Measurements from ENCODE around the gene KMT2D. TPM values are rescaled to one million over a fixed set of nuclear protein-coding genes. Genes with fewer than 3 reads are reported as not detected.
A peak's percentile ranks its signal among the peaks of the same experiment; 100 is the strongest.

Gene KMT2D
- total and polyA plus RNA-seq, 2 experiments from 2014 or later, result 17.6 to 120 TPM

DNA sequence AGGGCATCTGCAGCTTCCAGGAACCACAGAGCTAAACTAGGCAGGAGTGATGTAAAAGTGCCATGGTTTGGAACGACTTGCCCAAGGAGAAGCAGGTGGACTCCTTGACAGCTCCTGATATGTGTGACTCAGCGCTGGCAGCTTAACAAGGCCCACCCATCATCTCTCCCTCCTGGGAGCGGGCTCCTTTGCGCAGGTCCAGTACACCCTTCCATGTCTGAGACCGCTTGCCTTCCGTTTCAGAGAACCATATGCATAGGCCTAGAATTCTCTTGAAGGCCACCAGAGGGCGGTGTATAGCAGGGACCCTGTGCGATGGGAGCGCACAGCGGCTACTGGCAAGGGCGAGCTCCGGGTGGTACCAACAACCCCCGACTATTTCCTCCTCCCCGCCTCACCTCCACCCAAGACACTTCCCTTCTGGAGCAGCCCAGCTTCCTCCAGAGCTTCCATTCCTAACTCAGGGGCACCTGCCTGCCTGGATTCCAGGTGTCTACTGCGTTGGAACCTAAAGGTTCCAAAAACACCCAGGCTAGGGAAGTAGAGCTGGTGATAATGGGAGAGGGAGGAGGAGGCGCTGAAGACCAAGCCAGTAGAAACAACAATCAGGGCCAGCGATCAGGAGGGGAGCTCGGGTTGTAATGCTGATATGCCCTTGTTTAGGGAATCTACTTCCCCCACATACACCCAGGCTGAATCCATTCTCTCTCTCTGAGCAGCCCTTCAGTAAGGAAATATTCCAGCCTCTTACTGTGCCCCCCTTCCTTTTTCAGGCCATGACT, 27.7 kb upstream of the KMT2D start (continued):
- TF ChIP-seq, protein P1, sequence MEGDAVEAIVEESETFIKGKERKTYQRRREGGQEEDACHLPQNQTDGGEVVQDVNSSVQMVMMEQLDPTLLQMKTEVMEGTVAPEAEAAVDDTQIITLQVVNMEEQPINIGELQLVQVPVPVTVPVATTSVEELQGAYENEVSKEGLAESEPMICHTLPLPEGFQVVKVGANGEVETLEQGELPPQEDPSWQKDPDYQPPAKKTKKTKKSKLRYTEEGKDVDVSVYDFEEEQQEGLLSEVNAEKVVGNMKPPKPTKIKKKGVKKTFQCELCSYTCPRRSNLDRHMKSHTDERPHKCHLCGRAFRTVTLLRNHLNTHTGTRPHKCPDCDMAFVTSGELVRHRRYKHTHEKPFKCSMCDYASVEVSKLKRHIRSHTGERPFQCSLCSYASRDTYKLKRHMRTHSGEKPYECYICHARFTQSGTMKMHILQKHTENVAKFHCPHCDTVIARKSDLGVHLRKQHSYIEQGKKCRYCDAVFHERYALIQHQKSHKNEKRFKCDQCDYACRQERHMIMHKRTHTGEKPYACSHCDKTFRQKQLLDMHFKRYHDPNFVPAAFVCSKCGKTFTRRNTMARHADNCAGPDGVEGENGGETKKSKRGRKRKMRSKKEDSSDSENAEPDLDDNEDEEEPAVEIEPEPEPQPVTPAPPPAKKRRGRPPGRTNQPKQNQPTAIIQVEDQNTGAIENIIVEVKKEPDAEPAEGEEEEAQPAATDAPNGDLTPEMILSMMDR (conservative IDR thresholded peaks at IDR 0.05; ENCODE audit: low read depth in 2 of 2), result peak; percentile 84 to 96
- no peak for TF ChIP-seq STAT1 (IDR thresholded peaks at IDR 0.05; ENCODE audit: unreplicated experiment)
- TF ChIP-seq EZH2phosphoT487 (IDR thresholded peaks at IDR 0.05; ENCODE audit: unreplicated experiment), result no peak
- no peak for TF ChIP-seq NANOG (IDR thresholded peaks at IDR 0.05; ENCODE audit: borderline replicate concordance)
- TF ChIP-seq ZNF114 (CRISPR knock-in tag; IDR thresholded peaks at IDR 0.05), result no peak
- no peak for TF ChIP-seq JUNB (IDR thresholded peaks at IDR 0.05; ENCODE audit: unreplicated experiment)
- TF ChIP-seq CREB1 (CRISPR knock-in tag; IDR thresholded peaks at IDR 0.05; ENCODE audit: low read depth), result no peak
- TF ChIP-seq, protein P2, sequence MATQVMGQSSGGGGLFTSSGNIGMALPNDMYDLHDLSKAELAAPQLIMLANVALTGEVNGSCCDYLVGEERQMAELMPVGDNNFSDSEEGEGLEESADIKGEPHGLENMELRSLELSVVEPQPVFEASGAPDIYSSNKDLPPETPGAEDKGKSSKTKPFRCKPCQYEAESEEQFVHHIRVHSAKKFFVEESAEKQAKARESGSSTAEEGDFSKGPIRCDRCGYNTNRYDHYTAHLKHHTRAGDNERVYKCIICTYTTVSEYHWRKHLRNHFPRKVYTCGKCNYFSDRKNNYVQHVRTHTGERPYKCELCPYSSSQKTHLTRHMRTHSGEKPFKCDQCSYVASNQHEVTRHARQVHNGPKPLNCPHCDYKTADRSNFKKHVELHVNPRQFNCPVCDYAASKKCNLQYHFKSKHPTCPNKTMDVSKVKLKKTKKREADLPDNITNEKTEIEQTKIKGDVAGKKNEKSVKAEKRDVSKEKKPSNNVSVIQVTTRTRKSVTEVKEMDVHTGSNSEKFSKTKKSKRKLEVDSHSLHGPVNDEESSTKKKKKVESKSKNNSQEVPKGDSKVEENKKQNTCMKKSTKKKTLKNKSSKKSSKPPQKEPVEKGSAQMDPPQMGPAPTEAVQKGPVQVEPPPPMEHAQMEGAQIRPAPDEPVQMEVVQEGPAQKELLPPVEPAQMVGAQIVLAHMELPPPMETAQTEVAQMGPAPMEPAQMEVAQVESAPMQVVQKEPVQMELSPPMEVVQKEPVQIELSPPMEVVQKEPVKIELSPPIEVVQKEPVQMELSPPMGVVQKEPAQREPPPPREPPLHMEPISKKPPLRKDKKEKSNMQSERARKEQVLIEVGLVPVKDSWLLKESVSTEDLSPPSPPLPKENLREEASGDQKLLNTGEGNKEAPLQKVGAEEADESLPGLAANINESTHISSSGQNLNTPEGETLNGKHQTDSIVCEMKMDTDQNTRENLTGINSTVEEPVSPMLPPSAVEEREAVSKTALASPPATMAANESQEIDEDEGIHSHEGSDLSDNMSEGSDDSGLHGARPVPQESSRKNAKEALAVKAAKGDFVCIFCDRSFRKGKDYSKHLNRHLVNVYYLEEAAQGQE (IDR thresholded peaks at IDR 0.05; ENCODE audit: unreplicated experiment), result no peak
- TF ChIP-seq, protein P3, sequence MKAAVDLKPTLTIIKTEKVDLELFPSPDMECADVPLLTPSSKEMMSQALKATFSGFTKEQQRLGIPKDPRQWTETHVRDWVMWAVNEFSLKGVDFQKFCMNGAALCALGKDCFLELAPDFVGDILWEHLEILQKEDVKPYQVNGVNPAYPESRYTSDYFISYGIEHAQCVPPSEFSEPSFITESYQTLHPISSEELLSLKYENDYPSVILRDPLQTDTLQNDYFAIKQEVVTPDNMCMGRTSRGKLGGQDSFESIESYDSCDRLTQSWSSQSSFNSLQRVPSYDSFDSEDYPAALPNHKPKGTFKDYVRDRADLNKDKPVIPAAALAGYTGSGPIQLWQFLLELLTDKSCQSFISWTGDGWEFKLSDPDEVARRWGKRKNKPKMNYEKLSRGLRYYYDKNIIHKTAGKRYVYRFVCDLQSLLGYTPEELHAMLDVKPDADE (IDR thresholded peaks at IDR 0.05), result no peak

DNA sequence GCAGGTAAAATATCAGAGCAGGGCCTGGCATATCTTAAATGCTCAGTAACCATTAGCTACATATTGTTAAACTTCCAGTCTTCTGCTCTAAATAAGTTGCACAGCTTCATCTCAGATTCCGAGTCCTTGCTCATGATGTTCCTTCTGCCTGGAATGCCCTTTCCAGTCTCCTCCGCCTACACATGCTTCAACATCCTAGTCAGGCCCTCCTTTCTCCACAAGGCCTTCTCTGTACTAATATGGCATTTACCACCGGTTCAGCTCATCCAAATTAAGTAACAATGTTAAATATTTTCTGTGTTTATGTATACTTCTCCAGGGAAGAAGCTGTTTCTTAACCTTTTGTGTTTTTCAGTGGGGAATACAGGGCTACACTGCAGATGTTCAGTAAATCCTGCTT, 25.5 kb upstream of the KMT2D start:
- H3K4me3 Mint-ChIP-seq, result no peak overlapping the region
- Histone ChIP-seq H2AFZ (no peak overlapping the region), H3F3A (replicated peaks; ENCODE audit: low read depth) (peaks cover 5% of the 10 kb centered on the region; the same call in 1 of the 2 replicates), H4K20me1 (replicated peaks; ENCODE audit: insufficient read depth) (peaks cover 4% of the 10 kb centered on the region), H3K4me2 (no peak overlapping the region), H3K4me1 (ENCODE audit: insufficient read depth) (peaks cover 16% of the 10 kb centered on the region), H3K27ac (ENCODE audit: low read depth) (no peak overlapping the region), H3K4me3 (no peak overlapping the region), H3K27me3 (ENCODE audit: insufficient read depth) (peaks cover 60% of the 10 kb centered on the region), H3K79me2 (replicated peaks; ENCODE audit: insufficient read depth) (no peaks in the 10 kb centered on the region), H3K9me2 (ENCODE audit: insufficient read depth) (no peaks in the 10 kb centered on the region), H3K36me3 (ENCODE audit: insufficient read depth) (no peaks in the 10 kb centered on the region)
- no peaks in the 10 kb centered on the region for H3K9me3 Mint-ChIP-seq
- H3K36me3 Mint-ChIP-seq (ENCODE audit: low read depth), result no peaks in the 10 kb centered on the region; the same call in 2 of the 3 replicates
- TF ChIP-seq POLR2AphosphoS5 (IDR thresholded peaks at IDR 0.05; ENCODE audit: low read depth) (no peak), NANOG (IDR thresholded peaks at IDR 0.05; ENCODE audit: borderline replicate concordance) (no peak), ZNF114 (CRISPR knock-in tag; IDR thresholded peaks at IDR 0.05) (no peak), STAT1 (IDR thresholded peaks at IDR 0.05; ENCODE audit: unreplicated experiment) (no peak), EZH2phosphoT487 (IDR thresholded peaks at IDR 0.05; ENCODE audit: unreplicated experiment) (no peak)
- TF ChIP-seq, protein P1 (conservative IDR thresholded peaks at IDR 0.05; ENCODE audit: low read depth in 2 of 2), result no peak
- no peak overlapping the region for H3K27ac Mint-ChIP-seq
- no peak for ATAC-seq
- DNase-seq (ENCODE audit: low spot score), result no peak
- peaks cover 19% of the 10 kb centered on the region for H3K4me1 Mint-ChIP-seq
- H3K27me3 Mint-ChIP-seq (ENCODE audit: insufficient read depth, low read depth, poor library complexity), result peaks cover 39% of the 10 kb centered on the region

Measured in GM23338 (cell line).